ENCODE measurements around the gene PDXP. TPM values are rescaled to one million over a fixed set of nuclear protein-coding genes. Genes with fewer than 3 reads are reported as not detected.
A peak's percentile ranks its signal among the peaks of the same experiment; 100 is the strongest.

The PDXP gene
- total and polyA plus RNA-seq, 7 donors, result 9.0 to 37.9 (median 12.9) TPM

DNA sequence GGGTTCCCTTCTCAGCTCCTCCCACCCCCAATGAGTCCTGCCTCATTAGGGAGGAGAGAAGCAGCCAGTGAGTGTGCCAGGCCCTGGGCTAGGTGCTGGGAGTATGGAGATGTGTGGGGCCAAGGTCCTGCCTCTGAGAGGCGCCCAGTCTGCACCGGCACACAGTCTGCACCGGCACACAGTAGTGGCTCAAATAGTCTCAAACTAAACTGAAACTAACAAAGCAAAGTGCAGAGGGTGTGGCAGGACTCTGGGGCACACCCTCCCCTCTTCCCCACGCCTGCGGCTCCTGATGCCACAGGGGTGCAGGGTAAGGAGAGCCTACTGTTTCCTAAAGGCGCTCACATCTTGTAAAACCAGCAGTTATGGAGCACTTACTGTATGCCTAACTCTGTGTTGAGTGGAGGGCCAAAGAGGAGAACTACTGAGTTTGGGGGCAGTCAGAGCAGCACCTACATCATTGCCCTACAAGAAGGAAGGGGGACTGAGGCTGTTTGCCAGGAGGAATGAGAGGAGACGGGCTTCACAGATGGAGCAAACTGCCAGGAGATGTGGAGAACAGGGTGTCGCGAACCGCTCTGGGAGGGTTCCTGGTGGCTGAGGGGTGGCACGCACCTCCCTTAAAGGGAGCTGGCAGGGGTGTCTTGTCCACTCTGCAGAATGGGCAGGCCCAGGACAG lies 20.0 kb upstream of the PDXP start:
- H3K4me3 ChIP-seq, result peak overlapping the region; percentile 59
- no peaks in the 10 kb centered on the region for H3K36me3 ChIP-seq (ENCODE audit: insufficient read depth in 1 of 2, low read depth in 1 of 2)
- ATAC-seq (no peak), DNase-seq (no peak)
- intact Hi-C loops (cut with DNase I), result no loop called here
- TF ChIP-seq, protein P1, sequence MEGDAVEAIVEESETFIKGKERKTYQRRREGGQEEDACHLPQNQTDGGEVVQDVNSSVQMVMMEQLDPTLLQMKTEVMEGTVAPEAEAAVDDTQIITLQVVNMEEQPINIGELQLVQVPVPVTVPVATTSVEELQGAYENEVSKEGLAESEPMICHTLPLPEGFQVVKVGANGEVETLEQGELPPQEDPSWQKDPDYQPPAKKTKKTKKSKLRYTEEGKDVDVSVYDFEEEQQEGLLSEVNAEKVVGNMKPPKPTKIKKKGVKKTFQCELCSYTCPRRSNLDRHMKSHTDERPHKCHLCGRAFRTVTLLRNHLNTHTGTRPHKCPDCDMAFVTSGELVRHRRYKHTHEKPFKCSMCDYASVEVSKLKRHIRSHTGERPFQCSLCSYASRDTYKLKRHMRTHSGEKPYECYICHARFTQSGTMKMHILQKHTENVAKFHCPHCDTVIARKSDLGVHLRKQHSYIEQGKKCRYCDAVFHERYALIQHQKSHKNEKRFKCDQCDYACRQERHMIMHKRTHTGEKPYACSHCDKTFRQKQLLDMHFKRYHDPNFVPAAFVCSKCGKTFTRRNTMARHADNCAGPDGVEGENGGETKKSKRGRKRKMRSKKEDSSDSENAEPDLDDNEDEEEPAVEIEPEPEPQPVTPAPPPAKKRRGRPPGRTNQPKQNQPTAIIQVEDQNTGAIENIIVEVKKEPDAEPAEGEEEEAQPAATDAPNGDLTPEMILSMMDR (IDR thresholded peaks at IDR 0.05), result no peak
- H3K4me1 ChIP-seq, result peaks cover 13% of the 10 kb centered on the region
- no peak overlapping the region for H3K27ac ChIP-seq
- WGBS, 3 donors, result 67 to 76% (median 71%) methylated on average over 11 of the region's 11 CpGs
- no peaks in the 10 kb centered on the region for H3K9me3 ChIP-seq
- H3K27me3 ChIP-seq (ENCODE audit: insufficient read depth in 3 of 3, low read length in 2 of 3), result peaks cover 0 to 10% (median 0%) of the 10 kb centered on the region in 3 donors

DNA sequence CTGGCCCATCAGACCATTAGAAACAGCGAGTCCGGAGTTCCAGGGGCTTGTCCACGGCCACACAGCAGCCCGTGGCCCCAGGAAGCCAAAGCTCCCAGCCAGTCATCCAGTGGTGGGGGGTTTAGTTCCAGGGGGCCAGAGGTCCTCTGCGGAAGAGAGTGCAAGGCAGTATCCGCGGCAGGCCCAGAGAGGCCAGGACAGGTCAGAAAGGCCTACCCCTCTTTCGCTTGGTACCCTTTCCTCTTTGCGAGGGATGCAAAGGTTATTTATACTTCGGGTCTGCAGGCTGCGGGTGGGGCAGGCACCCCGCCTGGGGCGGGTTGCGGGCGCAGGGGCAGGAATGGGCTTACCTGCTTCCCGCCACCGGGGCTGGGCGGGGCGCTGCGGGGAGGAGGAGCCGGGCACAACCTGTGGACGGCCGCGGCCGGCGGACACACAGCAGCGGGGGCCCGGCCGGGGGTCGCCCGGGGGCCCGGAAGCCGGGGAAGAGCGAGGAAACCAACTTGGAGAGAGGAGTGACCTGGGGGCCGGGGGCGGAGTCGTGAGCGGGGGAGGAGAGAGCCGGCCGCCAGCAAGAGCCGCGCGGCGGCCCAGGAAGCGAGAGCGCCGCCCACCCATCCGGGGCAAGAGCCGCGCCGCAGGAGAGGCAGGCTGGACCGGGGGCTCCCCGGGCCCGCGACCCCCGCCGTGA lies 19.3 kb upstream of the PDXP start, which contains the start of gene SH3BP1:
Gene SH3BP1 (plus strand): TSS at position 600 of the 691 bp plus-strand sequence. CDS start 119 bp downstream, outside the sequence.
- Histone ChIP-seq H3K4me3 (peak within 1 kb of the TSS; percentile 59), H3K36me3 (ENCODE audit: insufficient read depth in 1 of 2, low read depth in 1 of 2) (no peaks in the 10 kb centered on the region), H3K27me3 (ENCODE audit: insufficient read depth in 3 of 3, low read length in 2 of 3) (peaks cover 0 to 10% (median 0%) of the 10 kb centered on the region in 3 donors), H3K27ac (no peak within 1 kb of the TSS), H3K4me1 (peaks cover 7% of the 10 kb centered on the region), H3K9me3 (no peaks in the 10 kb centered on the region)
- DNase-seq, result peak; percentile 62 to 72
- intact Hi-C loops (cut with DNase I), result no loop called here
- 10 to 22% (median 11%) methylated on average over 28 to 57 of the region's 57 CpGs for WGBS, 3 donors
- no peak for ATAC-seq
- TF ChIP-seq, protein P1 (IDR thresholded peaks at IDR 0.05), result no peak

DNA sequence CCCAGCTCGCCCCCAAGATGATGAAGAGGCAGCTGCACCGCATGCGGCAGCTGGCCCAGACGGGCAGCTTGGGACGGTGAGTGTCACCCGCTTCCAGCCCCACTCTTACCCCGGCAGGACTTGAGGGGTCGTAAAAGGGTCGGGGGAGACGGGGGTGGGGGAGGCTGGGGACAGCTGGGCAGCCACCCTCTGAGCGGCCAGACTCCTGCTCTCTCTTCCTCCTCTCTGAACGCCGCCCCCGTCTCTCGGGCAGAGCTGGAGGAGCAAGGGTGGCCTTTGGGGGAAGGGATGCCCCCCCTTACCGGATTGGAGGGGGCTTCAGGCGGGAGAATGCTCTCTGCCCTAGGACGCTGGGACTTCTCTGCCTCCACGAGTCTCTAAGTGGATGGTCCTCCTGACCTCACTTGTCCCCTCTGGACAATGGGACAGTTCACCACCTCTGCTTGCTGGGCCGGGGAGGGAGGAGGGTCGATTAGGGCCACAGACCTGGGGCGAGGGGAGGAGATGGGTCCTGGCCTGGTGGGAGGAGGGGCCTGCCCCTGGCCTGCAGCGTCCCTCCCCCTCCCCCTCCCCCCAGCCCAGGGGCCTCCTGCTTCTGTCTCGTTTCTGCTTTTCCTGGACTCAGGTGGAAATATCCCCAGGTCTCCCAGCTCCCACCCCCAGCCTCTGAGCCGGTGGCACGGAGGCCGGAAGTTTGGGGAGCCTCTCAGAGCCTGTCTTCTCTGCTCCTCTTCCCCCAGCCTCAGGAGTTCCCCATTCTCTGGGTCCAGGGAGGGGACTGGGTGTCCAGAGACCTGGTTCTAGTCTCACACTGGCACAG lies 18.5 kb upstream of the PDXP start:
- peaks cover 0 to 10% (median 0%) of the 10 kb centered on the region in 3 donors for H3K27me3 ChIP-seq (ENCODE audit: insufficient read depth in 3 of 3, low read length in 2 of 3)
- ATAC-seq (no peak), DNase-seq (no peak)
- 16 to 23% (median 21%) methylated on average over 18 to 27 of the region's 27 CpGs for WGBS, 3 donors
- no peaks in the 10 kb centered on the region for H3K9me3 ChIP-seq
- no peak overlapping the region for H3K27ac ChIP-seq
- H3K4me1 ChIP-seq, result no peaks in the 10 kb centered on the region
- H3K36me3 ChIP-seq (ENCODE audit: insufficient read depth in 1 of 2, low read depth in 1 of 2), result no peaks in the 10 kb centered on the region
- TF ChIP-seq, protein P1 (IDR thresholded peaks at IDR 0.05), result no peak
- intact Hi-C loops (cut with DNase I), result loop anchor here in 1 of 2 donors (5.0 kb wide), 1 partner anchor 152 kb away; no protein-coding TSS in a partner anchor
- H3K4me3 ChIP-seq, result peak overlapping the region; percentile 59

DNA sequence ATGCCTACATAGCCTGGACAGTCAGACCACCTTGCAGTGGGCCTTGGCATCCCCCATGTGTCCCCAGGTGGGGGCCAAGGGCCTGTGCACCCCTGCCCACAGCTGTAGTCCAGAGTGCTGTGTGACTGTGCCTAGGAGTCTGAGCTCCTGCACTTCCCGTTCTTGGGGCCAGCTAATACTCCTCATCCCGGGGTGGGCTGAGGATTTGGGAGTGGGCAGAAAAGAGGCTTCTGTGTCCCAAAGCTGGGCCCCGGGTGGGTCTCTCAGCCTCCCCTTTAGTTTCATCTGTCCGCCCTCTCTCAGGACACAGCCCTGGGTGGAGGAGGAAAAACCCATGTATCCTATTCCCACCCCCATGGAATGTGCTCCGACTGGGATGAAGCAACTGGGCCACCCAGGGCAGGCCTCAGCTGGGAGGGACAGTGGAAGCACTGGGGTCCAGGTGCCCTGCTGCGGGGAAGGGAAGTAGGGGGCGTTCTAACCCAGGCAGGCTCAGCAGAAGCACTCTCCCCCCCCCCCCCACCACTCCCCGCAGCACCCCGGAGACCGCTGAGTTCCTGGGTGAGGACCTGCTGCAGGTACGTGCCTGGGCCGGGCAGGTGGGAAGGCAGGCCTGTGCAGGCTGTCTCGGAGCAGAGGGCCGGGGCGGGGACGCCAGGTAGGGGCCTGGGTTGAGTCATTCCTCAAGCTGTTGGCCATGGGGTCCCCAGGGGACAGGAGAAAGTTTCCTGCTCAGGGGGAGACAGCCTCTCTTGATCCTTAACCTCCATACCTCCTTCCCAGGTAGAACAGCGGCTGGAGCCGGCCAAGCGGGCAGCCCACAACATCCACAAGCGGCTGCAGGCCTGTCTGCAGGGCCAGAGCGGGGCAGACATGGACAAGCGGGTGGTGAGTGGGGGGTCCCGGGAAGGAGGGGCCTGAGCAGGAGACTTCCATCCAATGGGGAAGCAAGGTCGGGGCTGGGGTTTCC lies 17.6 kb upstream of the PDXP start:
- H3K27ac ChIP-seq, result no peak overlapping the region
- H3K9me3 ChIP-seq, result no peaks in the 10 kb centered on the region
- H3K4me1 ChIP-seq, result no peaks in the 10 kb centered on the region
- ATAC-seq (no peak), DNase-seq (no peak)
- H3K4me3 ChIP-seq, result peak overlapping the region; percentile 59
- WGBS, 3 donors, result 82 to 88% (median 86%) methylated on average over 21 to 24 of the region's 24 CpGs
- intact Hi-C loops (cut with DNase I), result loop anchor here in 1 of 2 donors (5.0 kb wide), 1 partner anchor 151 kb away; no protein-coding TSS in a partner anchor
- H3K36me3 ChIP-seq (ENCODE audit: insufficient read depth in 1 of 2, low read depth in 1 of 2), result no peaks in the 10 kb centered on the region
- H3K27me3 ChIP-seq (ENCODE audit: insufficient read depth in 3 of 3, low read length in 2 of 3), result peaks cover 0 to 10% (median 0%) of the 10 kb centered on the region in 3 donors
- TF ChIP-seq, protein P1 (IDR thresholded peaks at IDR 0.05), result no peak
